Measurements from ENCODE around the gene CDON.

DNA sequence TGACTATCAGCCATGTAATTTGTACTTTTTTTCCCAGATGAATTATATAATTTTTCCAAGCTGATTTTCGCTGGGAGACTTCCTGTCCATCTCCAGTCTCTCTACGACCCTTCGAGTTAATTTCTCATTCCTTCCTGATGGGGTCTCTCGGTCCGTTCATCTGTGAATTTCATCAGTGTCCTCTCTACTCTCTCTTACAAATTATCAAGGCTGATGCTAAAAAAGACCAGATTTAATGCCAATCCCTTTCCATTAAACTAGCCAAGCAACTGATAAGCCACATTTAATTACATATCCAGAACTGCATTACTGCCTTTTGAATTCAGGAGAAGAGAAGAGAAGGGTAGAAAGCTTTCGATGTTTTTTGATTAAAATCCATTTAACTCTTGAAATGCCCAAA is 91.0 kb downstream of the CDON start:
- TF ChIP-seq, protein P1, sequence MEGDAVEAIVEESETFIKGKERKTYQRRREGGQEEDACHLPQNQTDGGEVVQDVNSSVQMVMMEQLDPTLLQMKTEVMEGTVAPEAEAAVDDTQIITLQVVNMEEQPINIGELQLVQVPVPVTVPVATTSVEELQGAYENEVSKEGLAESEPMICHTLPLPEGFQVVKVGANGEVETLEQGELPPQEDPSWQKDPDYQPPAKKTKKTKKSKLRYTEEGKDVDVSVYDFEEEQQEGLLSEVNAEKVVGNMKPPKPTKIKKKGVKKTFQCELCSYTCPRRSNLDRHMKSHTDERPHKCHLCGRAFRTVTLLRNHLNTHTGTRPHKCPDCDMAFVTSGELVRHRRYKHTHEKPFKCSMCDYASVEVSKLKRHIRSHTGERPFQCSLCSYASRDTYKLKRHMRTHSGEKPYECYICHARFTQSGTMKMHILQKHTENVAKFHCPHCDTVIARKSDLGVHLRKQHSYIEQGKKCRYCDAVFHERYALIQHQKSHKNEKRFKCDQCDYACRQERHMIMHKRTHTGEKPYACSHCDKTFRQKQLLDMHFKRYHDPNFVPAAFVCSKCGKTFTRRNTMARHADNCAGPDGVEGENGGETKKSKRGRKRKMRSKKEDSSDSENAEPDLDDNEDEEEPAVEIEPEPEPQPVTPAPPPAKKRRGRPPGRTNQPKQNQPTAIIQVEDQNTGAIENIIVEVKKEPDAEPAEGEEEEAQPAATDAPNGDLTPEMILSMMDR (IDR thresholded peaks at IDR 0.05 in 4 of 5, conservative IDR thresholded peaks at IDR 0.05 in 1 of 5): no peak
- TF ChIP-seq POLR2A (IDR thresholded peaks at IDR 0.05): no peak

Measured in gastrocnemius medialis (tissue), 4 donors.